Measurements from ENCODE around the gene RPS23.
A peak's percentile ranks its signal among the peaks of the same experiment; 100 is the strongest.

Gene RPS23

GRCh38 chr5:82277987-82278710 lies at the start of gene RPS23:
RPS23 (minus strand) TSS chr5:82278354; CDS start chr5:82278323, 31 bp downstream.
- peak; percentile 73 for DNase-seq (ENCODE audit: low read depth, low spot score)

- no peak for DNase-seq (ENCODE audit: low read depth, low spot score)
These were observed 49.8 kb upstream of the RPS23 start for GRCh38 chr5:82327941-82328340.

- DNase-seq (ENCODE audit: low read depth, low spot score), result no peak
These were observed 47.8 kb upstream of the RPS23 start for GRCh38 chr5:82325996-82326395.

- DNase-seq (ENCODE audit: low read depth, low spot score), result no peak
These were observed 47.0 kb upstream of the RPS23 start for GRCh38 chr5:82325155-82325554.

- DNase-seq (ENCODE audit: low read depth, low spot score), result no peak
These were observed 42.8 kb upstream of the RPS23 start for GRCh38 chr5:82320966-82321365.

DNA sequence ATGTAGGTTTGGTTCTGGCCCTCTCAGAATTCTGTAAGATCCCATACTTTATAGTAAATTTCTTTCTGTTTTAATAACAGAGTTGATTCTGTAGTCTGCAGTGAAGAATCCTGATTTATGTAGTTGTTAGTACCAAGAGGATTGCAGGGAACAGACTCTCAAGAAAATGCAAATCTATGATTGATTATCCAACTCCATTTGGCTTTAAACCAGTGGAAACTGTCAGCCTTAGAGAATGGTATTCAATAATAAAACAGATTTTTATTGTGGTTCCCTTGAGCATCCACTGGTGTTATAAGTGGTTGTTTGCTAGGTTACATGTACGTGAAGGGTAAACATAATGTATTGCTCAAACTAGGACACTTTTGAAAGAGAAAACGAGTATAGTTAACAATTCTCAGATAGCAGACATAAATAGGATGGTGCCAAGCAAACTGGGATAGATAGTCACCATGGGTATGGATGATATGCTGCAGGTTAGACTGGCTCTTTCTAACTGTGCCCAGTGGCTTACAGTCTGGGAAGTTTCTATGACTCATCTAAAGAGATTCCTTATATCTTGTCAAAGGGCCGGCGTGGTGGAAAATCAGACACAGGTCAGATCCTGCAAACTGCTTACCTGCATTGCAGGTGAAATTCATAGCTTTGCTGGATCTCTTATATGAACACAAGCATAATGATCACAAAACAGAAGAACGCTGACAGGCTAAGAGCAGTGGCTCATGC lies 41.7 kb upstream of the RPS23 start:
- DNase-seq (ENCODE audit: low read depth, low spot score), result no peak

DNA sequence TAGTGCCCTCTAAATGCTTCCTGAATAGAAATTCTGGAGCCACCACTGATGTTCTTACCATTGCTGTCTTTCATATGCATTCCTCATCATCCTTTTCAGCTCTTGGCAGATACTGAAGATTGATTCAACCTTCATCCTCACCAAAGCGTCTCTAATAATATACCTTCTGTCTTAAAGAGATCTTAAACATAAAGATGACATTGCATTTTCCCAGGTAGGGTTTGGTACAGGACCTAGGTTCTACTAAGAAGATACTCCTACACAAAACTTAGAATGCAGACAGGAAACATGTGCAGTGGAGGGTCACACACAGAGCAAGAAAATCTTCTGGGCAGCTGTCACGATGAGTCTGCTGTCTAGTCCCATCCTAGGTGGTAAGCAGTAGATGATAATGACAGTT lies 41.0 kb upstream of the RPS23 start:
- DNase-seq (ENCODE audit: low read depth, low spot score), result no peak

DNA sequence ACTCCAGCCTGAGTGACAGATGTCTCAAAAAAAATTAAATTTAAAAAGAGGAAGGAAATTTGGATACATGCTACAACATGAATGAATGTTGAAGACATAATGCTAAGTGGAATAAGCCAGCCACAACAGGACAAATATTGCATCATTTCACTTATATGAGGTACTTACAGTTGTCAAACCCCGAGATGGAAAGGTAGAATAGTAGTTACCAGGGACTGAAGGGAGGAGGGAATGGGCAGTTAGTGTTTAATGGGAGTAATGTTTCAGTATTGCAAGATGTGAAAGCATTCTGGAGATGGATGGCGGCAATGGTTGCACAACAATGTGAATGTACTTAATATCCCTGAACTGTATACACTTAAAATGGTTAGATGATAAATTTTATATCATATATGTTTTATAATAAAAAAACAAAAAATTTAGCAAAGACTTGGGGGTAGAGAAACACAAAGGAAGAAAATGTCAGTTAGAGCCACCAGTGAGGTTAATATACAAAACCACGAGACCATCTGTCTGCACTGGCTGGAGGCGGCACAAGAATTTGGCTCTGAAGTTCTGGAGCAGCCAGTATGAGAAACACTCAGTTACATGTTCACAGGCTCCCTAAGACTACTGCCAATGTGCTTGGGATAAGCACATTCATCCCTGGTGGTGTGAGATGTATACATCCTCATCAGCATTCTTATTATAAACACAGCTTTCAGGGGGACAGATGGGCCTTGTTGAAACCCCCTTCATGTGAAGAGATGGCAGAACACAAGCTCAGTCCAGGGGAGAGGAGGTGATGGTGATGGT lies 37.0 kb upstream of the RPS23 start:
- DNase-seq (ENCODE audit: low read depth, low spot score), result no peak

DNA sequence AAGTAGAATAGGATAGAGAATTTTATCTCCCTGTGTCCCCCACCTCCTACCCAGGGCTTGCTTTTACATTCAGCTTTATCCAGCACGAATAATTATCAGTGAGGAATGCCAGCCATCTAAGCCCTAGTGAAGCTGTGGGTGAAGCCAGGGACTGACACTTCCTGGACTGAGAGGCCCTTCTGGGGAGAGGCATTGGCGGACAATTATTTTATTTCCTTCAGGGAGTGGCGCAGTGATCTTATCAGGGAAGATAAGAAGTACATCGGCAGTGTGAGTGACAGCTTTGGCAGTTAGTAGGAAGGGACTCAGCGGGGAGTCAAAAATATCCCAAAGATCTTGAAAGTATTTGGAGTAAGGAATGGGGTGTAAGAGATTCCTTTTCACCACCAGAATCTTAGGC lies 34.9 kb upstream of the RPS23 start:
- no peak for DNase-seq (ENCODE audit: low read depth, low spot score)

- DNase-seq (ENCODE audit: low read depth, low spot score), result peak; percentile 38
These were observed 34.3 kb upstream of the RPS23 start for GRCh38 chr5:82312373-82312856.

DNA sequence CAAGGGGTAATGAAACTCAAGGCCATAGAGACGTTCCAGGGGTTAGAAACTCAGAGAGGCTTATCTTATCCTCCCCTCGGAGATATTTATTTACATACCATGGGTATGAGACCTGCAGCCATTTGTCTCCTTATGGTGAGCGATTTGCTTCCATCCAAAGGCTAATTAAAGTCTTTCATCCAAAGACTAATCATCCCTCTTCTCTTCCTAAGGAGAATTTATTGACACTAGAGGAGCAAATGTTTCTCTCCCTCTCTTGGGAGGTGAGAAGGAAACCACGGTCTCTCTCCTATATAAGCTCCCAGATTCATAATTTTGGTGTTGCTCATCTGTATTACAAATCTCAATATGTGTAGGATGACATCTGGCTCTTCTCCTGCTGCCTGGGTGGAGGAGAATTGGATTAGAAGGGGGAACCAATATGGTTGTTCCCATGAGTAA lies 31.0 kb upstream of the RPS23 start:
- no peak for DNase-seq (ENCODE audit: low read depth, low spot score)

GRCh38 chr5:82308416-82308815 lies 30.3 kb upstream of the RPS23 start:
- no peak for DNase-seq (ENCODE audit: low read depth, low spot score)

- no peak for DNase-seq (ENCODE audit: low read depth, low spot score)
These were observed 29.3 kb upstream of the RPS23 start for GRCh38 chr5:82307451-82307850.

DNA sequence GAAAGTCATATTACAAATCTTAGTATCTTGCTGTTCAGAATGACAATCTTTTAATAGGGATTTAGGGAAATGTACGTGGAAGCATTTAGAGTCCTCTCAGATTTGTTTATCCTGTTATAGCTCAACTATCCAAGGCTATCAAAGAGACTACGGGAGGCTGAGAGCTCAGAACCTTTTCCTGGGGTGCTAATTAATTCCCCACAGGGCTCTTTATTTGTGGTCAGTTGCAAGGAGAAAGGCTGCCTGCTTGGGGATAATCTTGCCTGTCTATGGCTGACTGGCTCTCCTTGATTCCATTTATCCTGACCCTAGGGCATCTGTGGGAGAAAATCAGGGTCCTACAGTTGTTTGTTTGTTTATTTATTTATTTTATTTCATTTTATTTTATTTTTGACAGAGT lies 28.0 kb upstream of the RPS23 start:
- DNase-seq (ENCODE audit: low read depth, low spot score), result no peak

DNA sequence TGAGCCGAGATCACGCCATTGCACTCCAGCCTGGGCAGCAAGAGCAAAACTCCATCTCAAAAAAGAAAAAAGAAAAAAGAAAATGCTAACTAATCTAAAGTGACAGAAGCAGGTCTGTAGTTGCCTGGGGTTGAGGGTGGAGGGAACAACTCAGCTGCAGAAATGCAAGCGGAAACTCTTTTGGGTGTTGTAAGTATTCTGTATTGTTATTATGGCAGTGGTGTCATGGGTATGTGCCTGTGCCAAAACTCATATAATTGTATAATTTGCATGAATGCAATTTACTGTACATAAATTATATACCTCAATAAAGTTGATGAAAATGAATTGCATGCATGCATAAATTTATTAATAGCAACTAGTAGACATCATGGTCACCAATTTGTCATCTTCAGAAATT lies 23.0 kb upstream of the RPS23 start:
- DNase-seq (ENCODE audit: low read depth, low spot score), result no peak

GRCh38 chr5:82298668-82299067 lies 20.5 kb upstream of the RPS23 start:
- DNase-seq (ENCODE audit: low read depth, low spot score), result no peak

GRCh38 chr5:82297711-82298110 lies 19.6 kb upstream of the RPS23 start:
- DNase-seq (ENCODE audit: low read depth, low spot score), result no peak

DNA sequence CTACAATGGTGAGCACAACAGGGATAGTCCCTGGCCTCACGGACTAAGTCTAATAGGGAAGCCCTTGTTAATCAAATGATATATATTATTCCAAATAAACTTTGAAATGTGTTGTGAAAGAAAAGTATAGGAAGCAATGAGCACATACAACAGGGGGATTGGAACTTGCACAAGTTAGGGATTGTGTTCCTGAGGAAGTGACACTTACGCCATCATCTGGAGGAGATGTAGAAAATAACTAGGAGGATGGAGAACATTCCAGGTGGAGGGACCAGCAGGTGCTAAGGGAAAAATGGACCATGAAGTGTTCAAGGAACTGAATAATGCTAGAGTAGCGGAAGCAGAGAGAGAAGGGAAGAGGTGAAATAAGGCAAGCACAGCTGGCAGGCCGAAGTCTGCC lies 18.8 kb upstream of the RPS23 start:
- no peak for DNase-seq (ENCODE audit: low read depth, low spot score)

- no peak for DNase-seq (ENCODE audit: low read depth, low spot score)
These were observed 17.9 kb upstream of the RPS23 start for GRCh38 chr5:82295959-82296531.

- DNase-seq (ENCODE audit: low read depth, low spot score), result no peak
These were observed 17.0 kb upstream of the RPS23 start for GRCh38 chr5:82295144-82295543.

- DNase-seq (ENCODE audit: low read depth, low spot score), result no peak
These were observed 13.3 kb upstream of the RPS23 start for GRCh38 chr5:82291420-82291819.

DNA sequence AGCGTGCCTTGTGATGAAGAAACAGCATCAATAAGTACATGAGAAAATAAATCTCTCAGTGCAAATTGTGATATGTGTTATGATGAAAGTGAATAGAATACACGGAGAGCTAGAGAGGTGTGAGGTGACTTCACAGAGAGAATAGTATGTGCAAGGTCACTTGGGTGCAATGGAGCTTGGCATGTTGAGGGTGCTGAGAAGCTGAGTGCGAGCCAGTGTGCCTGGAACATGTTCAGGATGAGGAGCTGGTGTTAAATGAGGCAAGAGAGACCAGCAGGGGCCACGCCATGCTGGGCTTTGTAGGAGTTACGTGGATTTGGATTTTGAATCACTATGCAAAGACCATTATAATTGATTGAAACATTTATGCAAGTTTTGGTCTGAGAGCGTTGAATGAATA lies 12.8 kb upstream of the RPS23 start:
- no peak for DNase-seq (ENCODE audit: low read depth, low spot score)

Data from brain pericyte (primary cell).